ENCODE data around the gene GALNT17.

The GALNT17 gene

DNA sequence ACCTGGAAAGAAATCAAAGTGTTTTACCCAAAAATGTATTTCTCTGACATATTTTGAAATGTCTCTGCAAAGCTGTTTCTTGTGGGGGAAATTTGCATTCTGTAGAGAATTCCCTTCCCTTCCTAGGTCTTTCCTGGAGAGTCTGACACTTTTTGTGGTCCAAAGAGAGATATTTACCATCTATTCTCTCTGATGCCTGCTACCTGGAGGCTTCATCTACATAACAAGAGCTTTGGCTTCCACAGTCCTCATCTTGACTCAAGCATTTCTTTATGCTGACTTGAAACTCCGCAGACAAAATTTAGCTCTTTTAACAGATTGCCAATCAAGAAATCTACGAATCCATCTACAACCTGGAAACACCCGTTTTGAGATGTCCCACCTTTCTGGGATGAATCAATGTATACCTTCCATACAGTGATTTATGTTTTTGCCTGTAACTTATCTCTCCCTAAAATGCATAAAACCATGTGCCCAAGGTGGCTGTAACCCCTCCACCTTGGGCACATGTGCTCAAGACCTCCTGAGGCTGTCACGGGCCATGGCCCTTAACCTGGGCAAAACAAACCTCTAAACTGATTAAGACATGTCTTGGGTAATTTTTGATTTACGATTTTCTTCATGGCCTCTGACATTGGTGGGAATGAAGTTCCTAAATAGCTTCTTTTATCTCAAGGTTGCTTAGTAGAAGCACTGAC is 334.7 kb downstream of the GALNT17 start:
- DNase-seq, result no peak

- no peak for DNase-seq
Observed at GRCh38 chr7:71470326-71470725, 338.4 kb downstream of the GALNT17 start.

DNA sequence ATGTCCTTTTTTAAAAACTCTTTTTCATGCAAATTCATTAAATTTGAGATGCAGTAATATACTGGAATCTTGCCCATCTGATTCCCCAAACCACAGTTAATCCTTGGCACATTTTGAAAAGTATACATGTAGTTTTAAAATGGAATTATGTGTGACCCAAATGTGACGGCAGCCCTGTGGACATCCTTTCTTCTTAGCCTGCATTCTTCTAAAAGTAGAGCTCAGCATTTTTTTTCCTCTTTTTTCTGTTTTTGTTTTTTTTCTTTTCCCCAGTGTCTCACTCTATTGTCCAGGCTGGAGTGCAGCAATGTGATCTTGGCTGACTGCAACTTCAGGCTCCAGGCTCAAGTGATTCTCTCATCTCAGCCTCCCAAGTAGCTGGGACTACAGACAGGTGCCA is 338.9 kb downstream of the GALNT17 start:
- no peak for DNase-seq

- no peak for DNase-seq
Observed at GRCh38 chr7:71472962-71473361, 341.0 kb downstream of the GALNT17 start.

DNA sequence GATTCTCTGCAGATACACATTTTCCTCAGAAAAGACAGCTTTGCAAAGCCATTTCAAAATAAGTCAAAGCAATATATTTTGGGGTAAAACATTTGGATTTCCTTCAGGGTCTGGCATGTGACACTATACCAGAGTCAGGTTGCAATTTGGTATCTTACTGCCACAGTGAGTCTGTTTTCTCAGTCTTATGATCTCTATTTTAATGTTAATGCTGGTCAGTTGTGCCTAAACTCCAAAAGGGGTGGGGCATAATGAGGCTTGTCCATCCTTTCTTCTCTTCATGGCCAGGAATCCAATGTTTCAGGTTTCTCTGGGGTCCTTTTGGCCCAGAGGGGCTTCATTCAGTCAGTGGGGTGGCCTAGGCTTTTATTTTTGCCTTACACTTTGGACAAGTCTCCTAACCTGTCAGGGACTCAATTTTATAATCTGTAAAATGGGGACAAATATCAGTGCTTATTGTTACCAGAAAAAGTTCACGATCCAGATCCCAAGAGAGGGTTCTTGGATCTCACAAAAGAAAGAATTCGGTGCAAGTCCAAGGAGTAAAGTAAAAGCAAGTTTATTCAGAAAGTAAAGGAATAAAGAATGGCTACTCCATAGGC is 341.5 kb downstream of the GALNT17 start:
- DNase-seq, result no peak

DNA sequence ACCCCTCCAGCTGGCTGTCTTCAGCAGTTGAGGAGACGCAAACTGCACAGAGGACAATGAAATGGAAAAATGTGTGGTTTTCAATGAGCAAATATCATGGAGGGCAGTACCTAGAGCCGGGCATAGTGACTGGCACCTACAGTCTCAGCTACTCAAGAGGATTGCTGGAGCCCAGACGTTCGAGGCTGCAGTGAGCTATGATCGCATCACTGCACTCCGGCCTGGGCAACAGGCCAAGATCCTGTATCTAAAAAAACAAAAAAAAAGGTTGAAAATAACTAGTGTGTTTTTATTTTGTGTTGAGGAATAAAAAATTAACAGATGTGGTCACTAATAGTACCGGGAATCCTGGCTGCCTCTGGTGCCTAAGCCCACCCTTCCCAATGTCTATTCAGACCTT is 345.5 kb downstream of the GALNT17 start:
- DNase-seq, result no peak

- DNase-seq, result no peak
Observed at GRCh38 chr7:71479231-71479630, 347.3 kb downstream of the GALNT17 start.

GRCh38 chr7:71480791-71481190 is 348.8 kb downstream of the GALNT17 start:
- no peak for DNase-seq

DNA sequence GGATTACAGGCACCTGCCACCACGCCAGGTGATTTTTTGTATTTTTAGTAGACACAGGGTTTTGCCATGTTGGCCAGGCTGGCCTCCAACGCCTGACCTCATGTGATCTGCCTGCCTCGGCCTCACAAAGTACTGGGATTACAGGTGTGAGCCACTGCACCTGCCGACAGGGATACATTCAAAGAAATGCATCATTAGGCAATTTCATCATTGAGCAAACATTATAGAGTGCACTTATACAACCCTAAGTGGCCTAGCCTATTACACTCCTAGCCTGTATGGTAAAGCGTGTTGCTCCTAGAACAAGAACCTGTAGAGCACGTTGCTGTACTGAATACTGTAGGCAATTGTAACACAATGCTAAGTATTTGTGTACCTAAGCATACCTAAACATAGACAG is 350.3 kb downstream of the GALNT17 start:
- DNase-seq, result peak; percentile 3

- DNase-seq, result no peak
Observed at GRCh38 chr7:71484380-71484779, 352.4 kb downstream of the GALNT17 start.

GRCh38 chr7:71485586-71485985 is 353.6 kb downstream of the GALNT17 start:
- no peak for DNase-seq

GRCh38 chr7:71486414-71486813 is 354.5 kb downstream of the GALNT17 start:
- DNase-seq, result no peak

- DNase-seq, result no peak
Observed at GRCh38 chr7:71486856-71487628, 355.1 kb downstream of the GALNT17 start.

- no peak for DNase-seq
Observed at GRCh38 chr7:71488308-71488707, 356.4 kb downstream of the GALNT17 start.

GRCh38 chr7:71491336-71491735 is 359.4 kb downstream of the GALNT17 start:
- DNase-seq, result no peak

- no peak for DNase-seq
Observed at GRCh38 chr7:71495828-71496227, 363.9 kb downstream of the GALNT17 start.

GRCh38 chr7:71497256-71497946 is 365.5 kb downstream of the GALNT17 start:
- DNase-seq, result no peak

DNA sequence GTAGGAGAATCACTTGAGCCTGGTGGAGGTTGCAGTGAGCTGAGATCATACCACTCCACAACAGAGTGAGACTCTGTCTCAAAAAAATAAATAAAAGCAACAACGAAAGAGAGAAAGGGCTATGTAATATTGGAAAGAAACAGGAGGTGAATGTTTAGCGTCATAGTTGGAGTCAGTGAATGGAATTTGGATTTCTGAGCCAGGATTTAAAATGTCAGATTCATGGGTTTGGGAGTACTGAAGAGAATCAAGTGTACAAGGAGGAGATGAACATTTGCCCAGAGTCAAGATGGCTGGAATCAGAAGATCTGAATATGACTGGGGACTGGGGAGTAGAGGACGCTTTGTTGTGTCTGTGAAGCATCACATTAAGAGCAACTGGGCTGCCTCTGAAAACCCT is 366.4 kb downstream of the GALNT17 start:
- DNase-seq, result no peak

GRCh38 chr7:71504697-71505441 is 372.9 kb downstream of the GALNT17 start:
- no peak for DNase-seq

GRCh38 chr7:71506822-71507221 is 374.9 kb downstream of the GALNT17 start:
- DNase-seq, result no peak

DNA sequence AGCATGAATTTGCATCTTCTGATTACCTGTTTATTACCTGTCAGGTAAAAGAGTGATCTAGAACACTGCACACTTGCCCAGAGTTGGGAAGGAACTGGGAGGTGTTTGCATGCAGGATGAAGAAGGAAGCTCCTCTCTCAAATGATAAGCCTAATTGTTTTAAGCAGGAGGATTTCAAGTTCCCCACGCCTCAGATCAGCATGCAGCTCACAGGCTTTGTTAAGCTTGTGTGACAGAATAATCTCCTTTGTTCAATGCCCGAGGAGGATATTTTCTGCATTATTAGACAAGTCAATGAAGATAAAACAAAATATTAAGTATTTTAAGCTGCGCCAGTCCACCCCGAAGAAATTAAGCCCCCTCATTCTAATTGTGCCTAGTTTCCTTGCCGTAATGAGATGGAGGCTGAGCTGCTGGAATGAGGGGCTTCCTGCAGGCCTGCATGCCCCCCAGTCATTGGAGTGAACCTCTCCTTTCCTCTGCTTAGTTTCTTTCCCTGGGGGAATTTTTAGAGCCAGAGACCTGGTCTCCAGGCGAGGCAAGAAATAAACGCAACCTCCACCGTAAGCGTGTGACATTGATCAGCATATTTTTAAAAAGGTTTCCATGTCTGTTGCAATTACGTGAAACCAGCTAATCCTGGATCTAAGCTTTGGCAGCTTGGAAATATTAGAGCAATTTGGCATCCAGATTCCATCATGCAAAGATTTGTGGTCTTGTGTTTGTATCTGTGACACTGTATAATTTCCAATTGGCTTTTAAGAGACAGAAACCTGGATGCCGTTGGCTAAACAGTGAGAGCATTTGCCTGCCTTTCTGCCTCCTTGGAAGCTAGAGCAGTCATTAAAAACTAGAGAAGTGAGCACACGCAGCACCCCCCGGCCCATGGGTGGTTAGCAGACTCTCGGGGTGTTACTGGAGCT is 376.0 kb downstream of the GALNT17 start:
- DNase-seq, result no peak

- no peak for DNase-seq
Observed at GRCh38 chr7:71509381-71509780, 377.4 kb downstream of the GALNT17 start.
